Omental fat pad (tissue), 4 donors: ENCODE results near the gene CADM4. TPM values are rescaled to one million over a fixed set of nuclear protein-coding genes. Genes with fewer than 3 reads are reported as not detected.

Experiments
- ATAC-seq: fragments of 150-250 bp; one replicate; pipeline ENCODE4 v1.9.1; 2016; ENCODE audit warnings: mild to moderate bottlenecking, moderate library complexity; ENCODE audit not compliant: low FRiP score
- DNase-seq: peaks from one replicate; pipeline ENCODE4 v3.0.0-alpha.2; 2019; ENCODE audit warnings: low spot score
- total RNA-seq, 4 donors: library from RNA; depleted of rRNA; stranded (reverse); fragments of >200 nt; gene quantifications; one replicate each; pipeline ENCODE4 v1.1.0, GENCODE V29; 2016
- TF ChIP-seq, protein P1 (sequence below), 3 donors: fragments of 450-650 bp; IDR thresholded peaks; one replicate each; pipeline ENCODE4 v1.5.1; 2016 to 2017; ENCODE audit warnings: antibody characterized with exemption in 3 of 3, mild to moderate bottlenecking in 3 of 3, moderate library complexity in 2 of 3

CADM4 gene
- total RNA-seq, 4 donors from 2014 or later, result 0.79 to 3.5 (median 2.5) TPM

DNA sequence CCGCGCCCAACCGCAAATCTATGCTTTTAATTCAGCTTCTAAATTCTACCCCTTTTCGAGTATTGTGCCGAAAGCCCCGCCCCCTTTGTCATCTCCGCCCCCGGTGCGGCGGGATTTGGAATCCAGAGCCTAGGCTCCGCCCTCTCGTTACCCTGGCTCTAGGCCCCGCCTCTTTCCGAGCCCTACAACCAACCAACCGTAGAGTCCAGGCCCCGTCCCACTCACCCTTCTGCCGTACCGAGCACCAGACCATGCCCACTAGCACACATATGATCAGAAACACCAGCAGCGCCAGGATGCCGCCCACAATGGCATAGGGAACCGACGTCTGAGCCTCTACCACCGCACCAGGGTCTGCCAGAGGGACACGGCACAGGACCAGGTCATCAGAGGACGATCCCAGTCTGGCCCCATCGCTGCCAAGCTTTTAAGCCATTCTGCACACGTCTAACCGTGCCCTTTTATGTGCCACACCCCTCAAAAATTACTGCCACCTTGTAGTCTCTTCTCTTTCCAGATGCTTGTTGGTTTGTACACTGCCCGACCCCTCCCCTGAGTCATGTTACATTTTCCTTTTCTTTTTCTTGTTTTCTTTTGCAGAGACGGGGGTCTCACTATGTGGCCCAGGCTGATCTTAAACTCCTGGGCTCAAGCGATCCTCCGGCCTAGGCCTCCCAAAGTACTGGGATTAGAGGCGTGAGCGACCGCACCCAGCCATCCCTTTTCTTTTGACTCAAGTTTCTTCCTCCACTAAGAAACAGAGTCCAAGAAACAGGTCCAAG lies 15.6 kb downstream of the CADM4 start:
- DNase-seq (no peak), ATAC-seq (no peak)
- TF ChIP-seq, protein P1, sequence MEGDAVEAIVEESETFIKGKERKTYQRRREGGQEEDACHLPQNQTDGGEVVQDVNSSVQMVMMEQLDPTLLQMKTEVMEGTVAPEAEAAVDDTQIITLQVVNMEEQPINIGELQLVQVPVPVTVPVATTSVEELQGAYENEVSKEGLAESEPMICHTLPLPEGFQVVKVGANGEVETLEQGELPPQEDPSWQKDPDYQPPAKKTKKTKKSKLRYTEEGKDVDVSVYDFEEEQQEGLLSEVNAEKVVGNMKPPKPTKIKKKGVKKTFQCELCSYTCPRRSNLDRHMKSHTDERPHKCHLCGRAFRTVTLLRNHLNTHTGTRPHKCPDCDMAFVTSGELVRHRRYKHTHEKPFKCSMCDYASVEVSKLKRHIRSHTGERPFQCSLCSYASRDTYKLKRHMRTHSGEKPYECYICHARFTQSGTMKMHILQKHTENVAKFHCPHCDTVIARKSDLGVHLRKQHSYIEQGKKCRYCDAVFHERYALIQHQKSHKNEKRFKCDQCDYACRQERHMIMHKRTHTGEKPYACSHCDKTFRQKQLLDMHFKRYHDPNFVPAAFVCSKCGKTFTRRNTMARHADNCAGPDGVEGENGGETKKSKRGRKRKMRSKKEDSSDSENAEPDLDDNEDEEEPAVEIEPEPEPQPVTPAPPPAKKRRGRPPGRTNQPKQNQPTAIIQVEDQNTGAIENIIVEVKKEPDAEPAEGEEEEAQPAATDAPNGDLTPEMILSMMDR (IDR thresholded peaks at IDR 0.05), result no peak

- DNase-seq, result no peak
- ATAC-seq, result no peak
- TF ChIP-seq, protein P1 (IDR thresholded peaks at IDR 0.05), result no peak
Measured at GRCh38 chr19:43622956-43623355, 16.7 kb downstream of the CADM4 start.

DNA sequence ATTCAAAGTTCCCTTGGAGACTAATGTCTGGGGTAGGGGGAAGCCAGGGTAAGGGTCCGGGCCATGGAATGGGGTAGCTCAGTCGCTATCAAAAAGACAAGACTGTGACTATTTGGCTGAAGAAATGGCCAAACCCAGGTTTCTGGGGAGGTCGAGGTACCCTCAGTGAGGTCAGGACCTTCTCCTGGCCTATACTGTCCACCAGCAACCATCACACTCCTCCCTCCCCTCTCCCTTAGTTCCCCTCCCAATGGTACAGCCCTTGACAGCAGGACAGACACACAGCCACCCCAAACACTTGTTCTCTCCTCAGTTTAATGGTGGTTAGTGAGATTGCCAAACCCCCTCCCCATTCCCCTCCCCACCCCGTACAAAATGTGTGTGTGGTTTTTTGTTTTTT lies 17.6 kb downstream of the CADM4 start:
- DNase-seq (no peak), ATAC-seq (no peak)
- TF ChIP-seq, protein P1 (IDR thresholded peaks at IDR 0.05), result no peak

DNA sequence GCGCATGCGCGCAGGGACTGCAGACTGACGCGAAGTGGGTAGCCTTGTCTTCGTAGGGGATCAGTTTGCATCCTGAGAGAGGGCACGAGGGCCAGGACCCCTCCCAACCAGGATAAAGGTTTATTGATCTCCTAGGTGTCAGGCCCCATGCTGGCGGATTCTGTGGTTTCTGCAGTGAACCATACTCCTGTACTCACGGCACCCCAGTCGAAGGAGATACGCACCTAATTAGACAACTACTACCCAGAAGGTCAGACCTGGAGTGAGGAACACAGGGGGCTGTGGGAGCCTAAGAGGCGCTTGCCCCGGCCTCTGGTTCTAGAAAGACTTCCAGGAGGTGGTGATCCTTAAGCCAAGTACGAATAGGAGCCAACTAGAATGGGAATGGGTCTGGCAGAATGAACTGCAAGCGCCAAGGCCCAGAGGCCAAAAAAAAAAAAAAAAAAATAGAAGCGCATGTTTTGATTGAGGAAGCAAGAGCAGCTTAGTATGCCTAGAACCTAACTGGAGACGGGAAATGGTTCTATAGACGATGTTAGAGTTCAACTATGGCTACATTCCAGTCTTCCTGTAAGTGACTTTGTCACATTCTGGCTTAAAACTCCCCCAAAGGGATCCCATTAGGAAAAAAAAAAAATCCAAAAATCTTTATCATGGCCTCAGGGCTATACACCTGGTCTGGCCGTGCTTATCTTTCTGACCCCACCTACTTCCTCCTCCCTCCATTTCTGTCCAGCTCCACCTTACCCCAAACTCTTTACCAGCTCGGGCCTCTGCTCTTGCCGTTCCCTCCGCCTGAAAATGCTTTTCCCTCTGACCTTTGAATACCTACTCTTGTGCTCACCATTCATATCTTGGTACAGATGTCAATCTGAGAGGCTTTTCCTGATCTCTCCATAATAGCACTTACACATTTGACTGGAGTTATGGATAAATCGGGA lies 19.3 kb downstream of the CADM4 start:
- TF ChIP-seq, protein P1 (IDR thresholded peaks at IDR 0.05), result no peak
- ATAC-seq (no peak), DNase-seq (no peak)

DNA sequence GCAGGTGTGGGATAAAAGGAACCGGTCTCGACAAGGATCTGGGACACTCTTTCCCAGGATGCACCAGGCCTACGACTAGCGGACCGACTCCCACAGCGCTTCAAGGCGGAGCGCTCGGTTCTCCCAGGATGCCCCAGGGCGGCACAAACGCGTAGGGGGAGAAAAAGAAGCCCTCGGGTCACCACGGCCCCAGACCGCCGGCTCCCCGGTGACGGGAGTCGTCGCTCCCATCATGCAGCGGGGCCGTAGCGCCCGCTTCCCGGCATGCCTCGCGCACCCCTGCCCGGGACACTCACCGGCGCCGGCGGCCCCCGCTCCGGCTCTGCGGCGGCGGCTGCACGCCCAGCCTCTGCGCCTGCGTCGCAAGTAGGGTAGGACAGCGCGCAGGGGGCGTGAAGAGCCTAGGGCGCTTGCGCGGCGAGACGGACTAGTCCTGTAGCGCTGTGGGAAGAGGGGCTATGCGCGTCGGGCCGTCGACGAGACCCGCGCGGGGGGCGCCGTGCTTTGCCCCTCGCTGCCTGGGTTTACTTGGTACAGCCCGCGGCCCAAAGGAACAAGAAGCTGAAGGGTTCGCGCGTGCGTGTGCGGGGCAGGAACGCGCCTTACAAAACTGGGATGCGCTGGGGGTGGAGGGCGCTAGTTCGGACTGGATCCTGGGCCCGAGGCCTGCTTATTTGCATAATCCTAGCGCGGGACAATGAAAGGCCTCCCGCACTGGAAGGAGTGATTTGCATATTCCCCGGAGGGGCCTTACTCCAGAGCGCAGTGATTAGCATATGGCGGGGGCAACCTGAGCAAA lies 20.2 kb downstream of the CADM4 start, which contains the start of gene ZNF428:
TSS of gene ZNF428 (minus strand) at position 368 of the 799 bp plus-strand sequence. CDS start 5,325 bp downstream, outside the sequence.
- DNase-seq, result peak; percentile 69
- TF ChIP-seq, protein P1 (IDR thresholded peaks at IDR 0.05), result no peak
- peak; percentile 97 for ATAC-seq

GRCh38 chr19:43618921-43619261 lies 20.8 kb downstream of the CADM4 start:
- ATAC-seq (peak; percentile 39), DNase-seq (no peak)
- TF ChIP-seq, protein P1 (IDR thresholded peaks at IDR 0.05), result no peak
